Muscle layer of colon (tissue), 2 donors: ENCODE data around the gene MAP1LC3C.

Source experiments
- H3K27ac ChIP-seq: one replicate; pipeline ENCODE4 v1.7.0; 2013; ENCODE audit warnings: low read depth, mild to moderate bottlenecking, low read length, moderate library complexity
- H3K27me3 ChIP-seq, 2 donors: one replicate each; pipeline ENCODE4 v1.7.0; 2013; ENCODE audit warnings: low read length in 2 of 2, mild to moderate bottlenecking in 2 of 2; ENCODE audit not compliant: insufficient read depth in 2 of 2, control insufficient read depth in 1 of 2
- H3K36me3 ChIP-seq: one replicate; pipeline ENCODE4 v1.7.0; 2013; ENCODE audit warnings: mild to moderate bottlenecking, low read length; ENCODE audit not compliant: insufficient read depth
- H3K4me1 ChIP-seq: one replicate; pipeline ENCODE4 v1.7.0; 2013; ENCODE audit warnings: mild to moderate bottlenecking, low read length; ENCODE audit not compliant: insufficient read depth
- H3K4me3 ChIP-seq, 2 donors: one replicate each; pipeline ENCODE4 v1.7.0; 2013; ENCODE audit warnings: low read length in 2 of 2, low read depth in 1 of 2, mild to moderate bottlenecking in 1 of 2, moderate library complexity in 1 of 2
- H3K9ac ChIP-seq: one replicate; pipeline ENCODE4 v1.7.0; 2013; ENCODE audit warnings: low read length
- H3K9me3 ChIP-seq: one replicate; pipeline ENCODE4 v1.7.0; 2013; ENCODE audit warnings: mild to moderate bottlenecking, low read length
- donor health status: abdominal sarcoma.
- donor health status: Adenocarcinoma of cecum.

MAP1LC3C gene

GRCh38 chr1:242008826-242009495, 10.1 kb upstream of the MAP1LC3C start:
- H3K36me3 ChIP-seq: no peaks in the 10 kb centered on the region
- H3K9ac ChIP-seq: no peak overlapping the region
- no peak overlapping the region for H3K4me3 ChIP-seq
- H3K4me1 ChIP-seq: peaks cover 3% of the 10 kb centered on the region
- no peaks in the 10 kb centered on the region for H3K27me3 ChIP-seq
- no peaks in the 10 kb centered on the region for H3K9me3 ChIP-seq
- H3K27ac ChIP-seq: no peak overlapping the region

- no peak overlapping the region for H3K4me3 ChIP-seq
- H3K36me3 ChIP-seq: no peaks in the 10 kb centered on the region
- peaks cover under 1% of the 10 kb centered on the region for H3K4me1 ChIP-seq
- no peaks in the 10 kb centered on the region for H3K9me3 ChIP-seq
- no peak overlapping the region for H3K27ac ChIP-seq
- H3K27me3 ChIP-seq: no peaks in the 10 kb centered on the region
- no peak overlapping the region for H3K9ac ChIP-seq
These were observed 8.1 kb upstream of the MAP1LC3C start for GRCh38 chr1:242006976-242007375.

GRCh38 chr1:242005866-242006535, 7.1 kb upstream of the MAP1LC3C start:
- Histone ChIP-seq H3K9ac (no peak overlapping the region), H3K36me3 (no peaks in the 10 kb centered on the region), H3K9me3 (no peaks in the 10 kb centered on the region), H3K27me3 (no peaks in the 10 kb centered on the region), H3K27ac (no peak overlapping the region), H3K4me3 (no peak overlapping the region), H3K4me1 (no peaks in the 10 kb centered on the region)

GRCh38 chr1:242004751-242005495, 6.0 kb upstream of the MAP1LC3C start:
- H3K4me3 ChIP-seq: no peak overlapping the region
- H3K9ac ChIP-seq: no peak overlapping the region
- H3K36me3 ChIP-seq: no peaks in the 10 kb centered on the region
- H3K4me1 ChIP-seq: no peaks in the 10 kb centered on the region
- no peaks in the 10 kb centered on the region for H3K9me3 ChIP-seq
- H3K27ac ChIP-seq: no peak overlapping the region
- no peaks in the 10 kb centered on the region for H3K27me3 ChIP-seq

GRCh38 chr1:242002510-242002909, 3.6 kb upstream of the MAP1LC3C start:
- no peak overlapping the region for H3K27ac ChIP-seq
- H3K4me3 ChIP-seq: no peak overlapping the region
- no peak overlapping the region for H3K9ac ChIP-seq
- H3K36me3 ChIP-seq: no peaks in the 10 kb centered on the region
- no peaks in the 10 kb centered on the region for H3K4me1 ChIP-seq
- no peaks in the 10 kb centered on the region for H3K27me3 ChIP-seq
- no peaks in the 10 kb centered on the region for H3K9me3 ChIP-seq

- Histone ChIP-seq H3K27me3 (no peaks in the 10 kb centered on the region), H3K4me3 (no peak overlapping the region), H3K9ac (no peak overlapping the region), H3K9me3 (no peaks in the 10 kb centered on the region), H3K36me3 (no peaks in the 10 kb centered on the region), H3K27ac (no peak overlapping the region), H3K4me1 (no peaks in the 10 kb centered on the region)
These were observed 3.2 kb upstream of the MAP1LC3C start for GRCh38 chr1:242002072-242002471.

- Histone ChIP-seq H3K36me3 (no peaks in the 10 kb centered on the region), H3K9ac (no peak overlapping the region), H3K27me3 (no peaks in the 10 kb centered on the region), H3K4me3 (no peak overlapping the region), H3K4me1 (no peaks in the 10 kb centered on the region), H3K9me3 (no peaks in the 10 kb centered on the region), H3K27ac (no peak overlapping the region)
These were observed 1.5 kb upstream of the MAP1LC3C start for GRCh38 chr1:242000434-242000833.

GRCh38 chr1:241998412-241998921, 431 bp downstream of the MAP1LC3C start:
- no peaks in the 10 kb centered on the region for H3K36me3 ChIP-seq
- peak overlapping the region in 1 of 2 donors; percentile 43 for H3K4me3 ChIP-seq
- H3K9ac ChIP-seq: no peak overlapping the region
- no peak overlapping the region for H3K27ac ChIP-seq
- no peaks in the 10 kb centered on the region for H3K27me3 ChIP-seq
- no peaks in the 10 kb centered on the region for H3K4me1 ChIP-seq
- no peaks in the 10 kb centered on the region for H3K9me3 ChIP-seq

GRCh38 chr1:241997401-241997998, 1.4 kb downstream of the MAP1LC3C start:
- Histone ChIP-seq H3K27me3 (no peaks in the 10 kb centered on the region), H3K27ac (no peak overlapping the region), H3K4me1 (no peaks in the 10 kb centered on the region), H3K4me3 (no peak overlapping the region), H3K36me3 (no peaks in the 10 kb centered on the region), H3K9me3 (no peaks in the 10 kb centered on the region), H3K9ac (no peak overlapping the region)

- Histone ChIP-seq H3K9me3 (no peaks in the 10 kb centered on the region), H3K4me1 (no peaks in the 10 kb centered on the region), H3K36me3 (no peaks in the 10 kb centered on the region), H3K9ac (no peak overlapping the region), H3K27ac (no peak overlapping the region), H3K27me3 (no peaks in the 10 kb centered on the region), H3K4me3 (no peak overlapping the region)
These were observed 4.7 kb downstream of the MAP1LC3C start for GRCh38 chr1:241994171-241994570.

- no peak overlapping the region for H3K4me3 ChIP-seq
- no peaks in the 10 kb centered on the region for H3K27me3 ChIP-seq
- no peaks in the 10 kb centered on the region for H3K9me3 ChIP-seq
- H3K9ac ChIP-seq: no peak overlapping the region
- peaks cover 4% of the 10 kb centered on the region for H3K4me1 ChIP-seq
- H3K36me3 ChIP-seq: no peaks in the 10 kb centered on the region
- H3K27ac ChIP-seq: no peak overlapping the region
These were observed 6.2 kb downstream of the MAP1LC3C start for GRCh38 chr1:241992734-241993133.
